Measurements from ENCODE around the gene HUS1.

DNA sequence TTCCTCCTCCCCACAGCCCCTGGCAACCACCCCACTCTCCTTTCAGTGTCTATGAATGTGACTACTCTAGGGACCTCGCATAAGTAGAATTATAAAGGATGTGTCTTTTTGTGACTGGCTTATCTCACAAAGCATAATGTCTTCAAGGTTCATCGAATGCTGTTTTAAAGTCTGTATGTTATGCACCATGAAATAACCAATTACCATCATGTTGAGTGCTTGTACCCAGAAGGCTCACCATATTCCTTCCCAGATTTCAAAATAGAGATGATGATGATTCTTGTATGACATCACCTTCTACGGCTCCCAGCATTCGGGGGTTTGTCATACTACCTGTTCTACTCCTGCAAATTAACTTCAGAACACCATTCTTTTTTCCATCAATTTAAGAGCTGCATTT is 43.1 kb downstream of the HUS1 start:
- no peak for TF ChIP-seq POLR2A (IDR thresholded peaks at IDR 0.05)
- TF ChIP-seq, protein P1, sequence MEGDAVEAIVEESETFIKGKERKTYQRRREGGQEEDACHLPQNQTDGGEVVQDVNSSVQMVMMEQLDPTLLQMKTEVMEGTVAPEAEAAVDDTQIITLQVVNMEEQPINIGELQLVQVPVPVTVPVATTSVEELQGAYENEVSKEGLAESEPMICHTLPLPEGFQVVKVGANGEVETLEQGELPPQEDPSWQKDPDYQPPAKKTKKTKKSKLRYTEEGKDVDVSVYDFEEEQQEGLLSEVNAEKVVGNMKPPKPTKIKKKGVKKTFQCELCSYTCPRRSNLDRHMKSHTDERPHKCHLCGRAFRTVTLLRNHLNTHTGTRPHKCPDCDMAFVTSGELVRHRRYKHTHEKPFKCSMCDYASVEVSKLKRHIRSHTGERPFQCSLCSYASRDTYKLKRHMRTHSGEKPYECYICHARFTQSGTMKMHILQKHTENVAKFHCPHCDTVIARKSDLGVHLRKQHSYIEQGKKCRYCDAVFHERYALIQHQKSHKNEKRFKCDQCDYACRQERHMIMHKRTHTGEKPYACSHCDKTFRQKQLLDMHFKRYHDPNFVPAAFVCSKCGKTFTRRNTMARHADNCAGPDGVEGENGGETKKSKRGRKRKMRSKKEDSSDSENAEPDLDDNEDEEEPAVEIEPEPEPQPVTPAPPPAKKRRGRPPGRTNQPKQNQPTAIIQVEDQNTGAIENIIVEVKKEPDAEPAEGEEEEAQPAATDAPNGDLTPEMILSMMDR (IDR thresholded peaks at IDR 0.05 in 4 of 5, conservative IDR thresholded peaks at IDR 0.05 in 1 of 5) = no peak
